D721Med (cell line): ENCODE data around the gene SLC35D1.
A peak's percentile ranks its signal among the peaks of the same experiment; 100 is the strongest.

Experiments
- DNase-seq: peaks from one replicate; pipeline ENCODE4 v3.0.0; 2011; ENCODE audit warnings: low spot score; ENCODE audit not compliant: insufficient read length
- FAIRE-seq: peaks from 2 replicates; lab custom pipeline; 2011; peaks lifted over from hg19 to GRCh38; lab: Jason Lieb, UNC
- CTCF ChIP-seq: IDR thresholded peaks from 2 replicates; pipeline ENCODE4 v1.5.1; 2012; ENCODE audit warnings: mild to moderate bottlenecking, control low read depth; ENCODE audit not compliant: insufficient read depth; ENCODE audit errors: missing control alignments

SLC35D1 gene

GRCh38 chr1:67031121-67031858, 22.7 kb downstream of the SLC35D1 start:
- DNase-seq, result no peak

GRCh38 chr1:67029472-67029871, 24.5 kb downstream of the SLC35D1 start:
- no peak for FAIRE-seq
- no peak for TF ChIP-seq CTCF
- DNase-seq, result no peak

More at GRCh38 chr1:67031121-67031858, 22.7 kb downstream of the SLC35D1 start:
- no peak for TF ChIP-seq CTCF
- FAIRE-seq, result no peak

GRCh38 chr1:67020765-67021164, 33.2 kb downstream of the SLC35D1 start:
- DNase-seq, result no peak
- FAIRE-seq, result no peak
- TF ChIP-seq CTCF, result no peak

- no peak for DNase-seq
These were observed 33.6 kb downstream of the SLC35D1 start for GRCh38 chr1:67020304-67020703.

GRCh38 chr1:67019600-67020136, 34.3 kb downstream of the SLC35D1 start:
- DNase-seq (no peak), FAIRE-seq (no peak)
- no peak for TF ChIP-seq CTCF

More at GRCh38 chr1:67020304-67020703, 33.6 kb downstream of the SLC35D1 start:
- FAIRE-seq, result no peak
- no peak for TF ChIP-seq CTCF

- TF ChIP-seq CTCF, result no peak
- FAIRE-seq (no peak), DNase-seq (no peak)
These were observed 34.8 kb downstream of the SLC35D1 start for GRCh38 chr1:67019121-67019520.

GRCh38 chr1:67018574-67018973, 35.4 kb downstream of the SLC35D1 start:
- DNase-seq (no peak), FAIRE-seq (peak; percentile 48)
- TF ChIP-seq CTCF, result no peak
